HEK293 (cell line): ENCODE measurements around the gene TIMM50.
A peak's percentile ranks its signal among the peaks of the same experiment; 100 is the strongest.

Experiments used
- CTCF ChIA-PET: fragments of 350-600 bp; formaldehyde crosslinking; extraction: SDS; loops from one replicate; lab custom pipeline; 2021; ENCODE audit warnings: antibody characterized with exemption; lab: Yijun Ruan, JAX
- POLR2A ChIA-PET: fragments of 300-600 bp; formaldehyde crosslinking; extraction: SDS; loops from one replicate; lab custom pipeline; 2020; ENCODE audit warnings: antibody characterized with exemption, inconsistent platforms; lab: Yijun Ruan, JAX
- H3K27ac ChIP-seq: fragments of 200-500 bp; sonication (Bioruptor generic); 2 replicates; pipeline ENCODE4 v1.5.1; 2014; ENCODE audit warnings: low read depth, low read length, control low read depth, inconsistent platforms; ENCODE audit errors: extremely low read depth
- H3K36me3 ChIP-seq, 2 experiments: fragments of 200-500 bp in 1 of 2; sonication (Bioruptor generic) in 1 of 2; 1 replicate in 1 of 2; 2 replicates in 1 of 2; pipeline ENCODE4 v1.5.1; 2014 to 2017; ENCODE audit warnings: inconsistent platforms in 2 of 2, low read length in 2 of 2; ENCODE audit not compliant: control insufficient read depth in 2 of 2, insufficient read depth in 1 of 2
- H3K4me1 ChIP-seq: fragments of 200-500 bp; sonication (Bioruptor generic); 2 replicates; pipeline ENCODE4 v1.5.1; 2014; ENCODE audit warnings: mild to moderate bottlenecking, low read length, inconsistent platforms; ENCODE audit not compliant: control insufficient read depth, insufficient read depth
- H3K4me3 ChIP-seq: 2 replicates; pipeline ENCODE4 v1.5.1; 2011; ENCODE audit warnings: low read depth, mild to moderate bottlenecking, control low read depth, low read length, moderate library complexity
- H3K9me3 ChIP-seq: fragments of 200-500 bp; sonication (Bioruptor generic); 2 replicates; pipeline ENCODE4 v1.5.1; 2014; ENCODE audit warnings: low read depth, low read length, inconsistent platforms; ENCODE audit not compliant: control insufficient read depth, insufficient read depth
- KLF1 ChIP-seq: fragments of 450-650 bp; formaldehyde crosslinking; IDR thresholded peaks from 2 replicates; pipeline ENCODE4 v1.5.1; 2016; ENCODE audit warnings: missing biosample characterization, missing genetic modification characterization
- KLF8 ChIP-seq: fragments of 450-650 bp; formaldehyde crosslinking; IDR thresholded peaks from 2 replicates; pipeline ENCODE4 v1.5.1; 2016; ENCODE audit warnings: missing biosample characterization, missing genetic modification characterization
- SP3 ChIP-seq: fragments of 450-650 bp; formaldehyde crosslinking; IDR thresholded peaks from 2 replicates; pipeline ENCODE4 v1.5.1; 2016; ENCODE audit warnings: missing biosample characterization, missing genetic modification characterization
- ZBTB20 ChIP-seq: fragments of 450-650 bp; formaldehyde crosslinking; IDR thresholded peaks from 2 replicates; pipeline ENCODE4 v1.5.1; 2016; ENCODE audit warnings: missing biosample characterization, missing genetic modification characterization
- ZBTB21 ChIP-seq: fragments of 450-650 bp; formaldehyde crosslinking; IDR thresholded peaks from 2 replicates; pipeline ENCODE4 v1.5.1; 2017; ENCODE audit warnings: missing biosample characterization, missing genetic modification characterization
- ZNF121 ChIP-seq: fragments of 450-650 bp; formaldehyde crosslinking; IDR thresholded peaks from 2 replicates; pipeline ENCODE4 v1.5.1; 2016; ENCODE audit warnings: missing biosample characterization, missing genetic modification characterization
- ZNF19 ChIP-seq: fragments of 450-650 bp; formaldehyde crosslinking; IDR thresholded peaks from 2 replicates; pipeline ENCODE4; 2016; ENCODE audit warnings: missing biosample characterization, missing genetic modification characterization, low read depth
- ZNF26 ChIP-seq: fragments of 450-650 bp; formaldehyde crosslinking; IDR thresholded peaks from 2 replicates; pipeline ENCODE4 v1.5.1; 2016; ENCODE audit warnings: missing biosample characterization, missing genetic modification characterization
- ZNF274 ChIP-seq, 2 experiments: fragments of 200-500 bp in 1 of 2; fragments of 450-650 bp in 1 of 2; sonication (Bioruptor generic) in 1 of 2; formaldehyde crosslinking in 1 of 2; IDR thresholded peaks; 2 replicates each; pipeline versions ENCODE4 v1.5.1 to v1.6.1; 2014 to 2016; ENCODE audit warnings: borderline replicate concordance in 1 of 2, inconsistent platforms in 1 of 2, low read length in 1 of 2, missing biosample characterization in 1 of 2, missing genetic modification characterization in 1 of 2
- ZNF302 ChIP-seq: fragments of 450-650 bp; formaldehyde crosslinking; IDR thresholded peaks from 2 replicates; pipeline ENCODE4 v1.5.1; 2016; ENCODE audit warnings: missing biosample characterization, missing genetic modification characterization, low read depth
- ZNF341 ChIP-seq: fragments of 450-650 bp; formaldehyde crosslinking; IDR thresholded peaks from 2 replicates; pipeline ENCODE4; 2016; ENCODE audit warnings: low read depth, missing biosample characterization, missing genetic modification characterization
- ZNF366 ChIP-seq: fragments of 450-650 bp; formaldehyde crosslinking; conservative IDR thresholded peaks from 2 replicates; pipeline ENCODE4 v1.5.1; 2016; ENCODE audit warnings: missing biosample characterization, missing genetic modification characterization
- ZNF423 ChIP-seq: fragments of 450-650 bp; formaldehyde crosslinking; IDR thresholded peaks from 2 replicates; pipeline ENCODE4 v1.5.1; 2016; ENCODE audit warnings: missing biosample characterization, missing genetic modification characterization
- ZNF449 ChIP-seq: fragments of 450-650 bp; formaldehyde crosslinking; IDR thresholded peaks from 2 replicates; pipeline ENCODE4 v1.5.1; 2017; ENCODE audit warnings: missing biosample characterization, mild to moderate bottlenecking, missing genetic modification characterization, moderate library complexity
- ZNF473 ChIP-seq: fragments of 450-650 bp; formaldehyde crosslinking; IDR thresholded peaks from 2 replicates; pipeline ENCODE4 v1.5.1; 2017; ENCODE audit warnings: missing biosample characterization, missing genetic modification characterization
- ZNF561 ChIP-seq: fragments of 450-650 bp; IDR thresholded peaks from 2 replicates; pipeline ENCODE4 v1.5.1; 2018; ENCODE audit warnings: missing biosample characterization, missing genetic modification characterization, borderline replicate concordance
- ZNF692 ChIP-seq: fragments of 450-650 bp; formaldehyde crosslinking; IDR thresholded peaks from 2 replicates; pipeline ENCODE4 v1.5.1; 2016; ENCODE audit warnings: missing biosample characterization, missing genetic modification characterization
- ZNF747 ChIP-seq: fragments of 450-650 bp; formaldehyde crosslinking; IDR thresholded peaks from 2 replicates; pipeline ENCODE4 v1.5.1; 2016; ENCODE audit warnings: missing biosample characterization, missing genetic modification characterization
- ZNF76 ChIP-seq: fragments of 450-650 bp; formaldehyde crosslinking; IDR thresholded peaks from 2 replicates; pipeline ENCODE4; 2016; ENCODE audit warnings: low read depth, missing biosample characterization, missing genetic modification characterization, borderline replicate concordance

TIMM50 gene

GRCh38 chr19:39483141-39483540, 2.5 kb downstream of the TIMM50 start:
- Histone ChIP-seq H3K4me3 (no peak overlapping the region), H3K4me1 (peaks cover 15% of the 10 kb centered on the region), H3K27ac (no peak overlapping the region), H3K9me3 (no peaks in the 10 kb centered on the region), H3K36me3 (peaks cover 50 to 62% of the 10 kb centered on the region in 2 experiments)
- ChIA-PET POLR2A (interaction anchor here (0.6 to 2.9 kb wide), 3 partner anchors 14 to 44 kb away, joined by 3 to 11 read pairs (median 6); partner anchors contain the start of gene DLL3), CTCF (interaction anchor here (1.1 kb wide), 1 partner anchor 9 kb away, joined by 5 read pairs; no protein-coding TSS in a partner anchor)
- TF ChIP-seq ZNF19 (tag by site-specific recombination) (no peak), ZBTB21 (tag by site-specific recombination) (no peak), ZNF449 (tag by site-specific recombination) (no peak), ZNF473 (tag by site-specific recombination) (no peak), ZNF26 (tag by site-specific recombination) (no peak), ZBTB20 (tag by site-specific recombination) (no peak), ZNF561 (tag by site-specific recombination) (no peak), ZNF274 (IDR thresholded peaks at IDR 0.05; ENCODE audit: low read length) (no peak), ZNF274 (tag by site-specific recombination; IDR thresholded peaks at IDR 0.05; ENCODE audit: borderline replicate concordance) (no peak), ZNF423 (tag by site-specific recombination) (no peak), ZNF366 (tag by site-specific recombination) (no peak), ZNF121 (tag by site-specific recombination) (no peak), ZNF76 (no peak), SP3 (tag by site-specific recombination) (no peak), KLF8 (tag by site-specific recombination) (no peak)

- H3K4me3 ChIP-seq = no peak overlapping the region
- TF ChIP-seq KLF8 (tag by site-specific recombination) (no peak), KLF1 (tag by site-specific recombination) (0 out of 2 replicates have a peak, but pooled peaks have one; percentile 32), ZNF121 (tag by site-specific recombination) (no peak), ZNF692 (tag by site-specific recombination) (no peak)
- TF ChIP-seq, all 188 proteins: peak for 1
- Histone ChIP-seq H3K9me3 (no peaks in the 10 kb centered on the region), H3K36me3 (peaks cover 66 to 82% of the 10 kb centered on the region in 2 experiments), H3K4me1 (no peaks in the 10 kb centered on the region), H3K27ac (no peak overlapping the region)
- CTCF ChIA-PET = interaction anchor here (0.7 to 4.1 kb wide), 4 partner anchors 10 to 92 kb away, joined by 3 to 21 read pairs (median 4); no protein-coding TSS in a partner anchor
- POLR2A ChIA-PET = interaction anchor here (0.8 to 1.9 kb wide), 4 partner anchors 9 to 54 kb away, joined by 3 to 10 read pairs (median 5); partner anchors contain the start of genes RPS16 and TIMM50
Measured at GRCh38 chr19:39489756-39490155, 9.1 kb downstream of the TIMM50 start.

- no peak overlapping the region for H3K4me3 ChIP-seq
- ChIA-PET CTCF (interaction anchor here (0.9 to 4.1 kb wide), 5 partner anchors 9 to 52 kb away, joined by 3 to 21 read pairs (median 9); no protein-coding TSS in a partner anchor), POLR2A (interaction anchor here (0.9 to 2.0 kb wide), 3 partner anchors 21 to 57 kb away, joined by 4 to 10 read pairs (median 5); partner anchors contain the start of genes EID2B and RPS16)
- H3K27ac ChIP-seq = peak overlapping the region; percentile 16; the same call in 1 of the 2 replicates
- no peaks in the 10 kb centered on the region; the same call in 1 of the 2 replicates for H3K4me1 ChIP-seq
- no peaks in the 10 kb centered on the region for H3K9me3 ChIP-seq
- no peak for TF ChIP-seq ZNF747
- peak; percentile 35; the same call in 1 of the 2 replicates for TF ChIP-seq ZNF341 (tag by site-specific recombination)
- no peak for TF ChIP-seq ZNF302 (tag by site-specific recombination)
- TF ChIP-seq ZBTB20 (tag by site-specific recombination) = no peak
- TF ChIP-seq, all 188 proteins: peak for 1
- H3K36me3 ChIP-seq = peaks cover 42 to 57% of the 10 kb centered on the region in 2 experiments
Measured at GRCh38 chr19:39492225-39492624, 11.6 kb downstream of the TIMM50 start.
